ENCODE data around the gene BAIAP3. TPM values are rescaled to one million over a fixed set of nuclear protein-coding genes. Genes with fewer than 3 reads are reported as not detected.

Gene BAIAP3, protein sequence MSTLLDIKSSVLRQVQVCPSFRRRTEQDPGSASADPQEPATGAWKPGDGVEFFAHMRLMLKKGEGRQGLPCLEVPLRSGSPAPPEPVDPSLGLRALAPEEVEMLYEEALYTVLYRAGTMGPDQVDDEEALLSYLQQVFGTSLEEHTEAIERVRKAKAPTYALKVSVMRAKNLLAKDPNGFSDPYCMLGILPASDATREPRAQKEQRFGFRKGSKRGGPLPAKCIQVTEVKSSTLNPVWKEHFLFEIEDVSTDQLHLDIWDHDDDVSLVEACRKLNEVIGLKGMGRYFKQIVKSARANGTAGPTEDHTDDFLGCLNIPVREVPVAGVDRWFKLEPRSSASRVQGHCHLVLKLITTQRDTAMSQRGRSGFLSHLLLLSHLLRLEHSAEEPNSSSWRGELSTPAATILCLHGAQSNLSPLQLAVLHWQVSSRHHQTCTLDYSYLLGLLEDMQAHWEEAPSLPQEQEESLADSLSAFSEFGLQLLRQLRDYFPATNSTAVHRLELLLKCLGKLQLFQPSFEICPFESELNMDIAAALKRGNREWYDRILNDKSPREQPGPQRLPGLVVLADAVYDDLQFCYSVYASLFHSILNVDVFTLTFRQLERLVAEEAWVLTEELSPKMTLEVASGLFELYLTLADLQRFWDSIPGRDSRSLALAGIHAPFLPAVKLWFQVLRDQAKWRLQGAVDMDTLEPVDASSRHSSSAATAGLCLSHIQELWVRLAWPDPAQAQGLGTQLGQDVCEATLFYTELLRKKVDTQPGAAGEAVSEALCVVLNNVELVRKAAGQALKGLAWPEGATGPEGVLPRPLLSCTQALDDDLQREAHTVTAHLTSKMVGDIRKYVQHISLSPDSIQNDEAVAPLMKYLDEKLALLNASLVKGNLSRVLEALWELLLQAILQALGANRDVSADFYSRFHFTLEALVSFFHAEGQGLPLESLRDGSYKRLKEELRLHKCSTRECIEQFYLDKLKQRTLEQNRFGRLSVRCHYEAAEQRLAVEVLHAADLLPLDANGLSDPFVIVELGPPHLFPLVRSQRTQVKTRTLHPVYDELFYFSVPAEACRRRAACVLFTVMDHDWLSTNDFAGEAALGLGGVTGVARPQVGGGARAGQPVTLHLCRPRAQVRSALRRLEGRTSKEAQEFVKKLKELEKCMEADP
- total RNA-seq, result 0.92 and 1.2 TPM in 2 replicates

DNA sequence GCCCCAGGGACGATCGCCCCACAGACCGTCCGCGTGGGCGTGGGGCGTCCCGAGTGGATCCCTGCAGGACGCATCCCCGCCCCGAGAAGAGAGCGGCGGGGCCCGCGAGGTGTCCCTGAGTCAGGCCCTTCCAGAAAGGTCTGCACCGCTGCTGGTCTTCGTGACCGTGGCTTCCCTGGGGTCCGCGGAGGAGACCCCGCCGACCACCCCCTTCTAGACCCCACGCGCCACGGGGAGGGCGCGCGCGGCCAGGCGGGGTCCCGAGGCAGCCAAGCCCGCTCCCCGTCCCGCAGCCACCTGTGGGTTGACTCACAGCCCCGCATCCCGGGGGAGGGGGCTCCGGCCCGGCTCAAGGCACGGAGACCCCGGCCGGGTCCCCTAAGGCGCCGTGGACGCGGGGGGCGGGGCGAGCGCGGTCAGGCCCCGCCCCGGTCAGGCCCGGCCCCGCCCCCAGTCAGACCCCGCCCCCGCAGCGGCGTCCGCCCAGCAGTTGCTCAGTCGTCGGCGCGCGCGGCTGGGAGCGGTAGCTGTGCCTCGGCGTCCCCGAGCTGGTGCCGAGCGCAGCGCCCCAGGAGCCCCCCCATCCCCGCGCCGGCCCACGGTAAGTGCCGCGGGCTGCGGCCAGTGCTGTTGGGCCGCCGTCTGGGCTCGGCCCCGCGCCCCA is at the start of gene BAIAP3:
Gene BAIAP3 (plus strand): TSS at position 497 of the 664 bp plus-strand sequence. CDS start 4,905 bp downstream, outside the sequence.

DNA sequence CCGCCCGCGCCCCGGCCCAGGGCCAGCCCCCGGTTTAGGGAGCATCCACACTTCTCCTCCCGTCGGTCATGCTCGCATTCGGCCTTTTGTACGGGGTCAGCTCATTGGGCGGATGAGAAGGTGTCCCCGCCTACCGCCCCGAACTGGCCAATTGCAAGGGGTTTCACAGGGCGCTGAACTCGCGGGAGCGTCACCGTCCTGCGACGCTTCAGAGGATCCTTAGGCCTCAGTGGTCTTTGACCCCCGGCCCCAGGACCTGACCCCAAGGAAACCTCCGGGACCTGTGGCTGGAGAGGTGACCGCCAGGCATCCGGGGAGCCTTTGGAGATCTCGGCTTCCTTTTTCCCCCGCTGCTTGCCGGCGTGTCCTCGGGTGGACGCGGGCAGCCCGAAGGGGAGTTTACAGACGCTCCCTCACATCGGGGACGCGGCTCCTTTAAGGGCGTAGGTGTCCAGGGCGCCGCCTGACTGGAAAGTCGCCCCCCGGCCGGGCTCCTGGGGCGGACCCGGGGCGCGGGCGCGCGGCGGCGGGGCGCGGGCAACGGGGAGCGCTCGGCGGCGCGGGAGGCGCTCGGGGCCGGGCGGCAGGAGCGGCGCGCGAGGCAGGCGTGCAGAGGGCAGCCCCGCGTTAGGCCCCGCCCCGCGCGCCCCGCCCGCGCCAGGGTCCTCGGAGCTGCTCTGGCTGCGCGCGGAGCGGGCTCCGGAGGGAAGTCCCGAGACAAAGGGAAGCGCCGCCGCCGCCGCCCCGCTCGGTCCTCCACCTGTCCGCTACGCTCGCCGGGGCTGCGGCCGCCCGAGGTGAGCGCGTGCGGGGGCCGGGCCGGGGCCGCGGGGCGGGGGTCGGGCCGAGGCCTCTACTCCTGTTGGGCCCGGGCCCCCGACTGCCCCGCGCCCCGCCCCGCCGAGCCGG is 24.2 kb upstream of the BAIAP3 start, which contains the start of gene UBE2I:
Gene UBE2I (plus strand): TSS at position 660 of the 909 bp plus-strand sequence. CDS start 4,395 bp downstream, outside the sequence.

DNA sequence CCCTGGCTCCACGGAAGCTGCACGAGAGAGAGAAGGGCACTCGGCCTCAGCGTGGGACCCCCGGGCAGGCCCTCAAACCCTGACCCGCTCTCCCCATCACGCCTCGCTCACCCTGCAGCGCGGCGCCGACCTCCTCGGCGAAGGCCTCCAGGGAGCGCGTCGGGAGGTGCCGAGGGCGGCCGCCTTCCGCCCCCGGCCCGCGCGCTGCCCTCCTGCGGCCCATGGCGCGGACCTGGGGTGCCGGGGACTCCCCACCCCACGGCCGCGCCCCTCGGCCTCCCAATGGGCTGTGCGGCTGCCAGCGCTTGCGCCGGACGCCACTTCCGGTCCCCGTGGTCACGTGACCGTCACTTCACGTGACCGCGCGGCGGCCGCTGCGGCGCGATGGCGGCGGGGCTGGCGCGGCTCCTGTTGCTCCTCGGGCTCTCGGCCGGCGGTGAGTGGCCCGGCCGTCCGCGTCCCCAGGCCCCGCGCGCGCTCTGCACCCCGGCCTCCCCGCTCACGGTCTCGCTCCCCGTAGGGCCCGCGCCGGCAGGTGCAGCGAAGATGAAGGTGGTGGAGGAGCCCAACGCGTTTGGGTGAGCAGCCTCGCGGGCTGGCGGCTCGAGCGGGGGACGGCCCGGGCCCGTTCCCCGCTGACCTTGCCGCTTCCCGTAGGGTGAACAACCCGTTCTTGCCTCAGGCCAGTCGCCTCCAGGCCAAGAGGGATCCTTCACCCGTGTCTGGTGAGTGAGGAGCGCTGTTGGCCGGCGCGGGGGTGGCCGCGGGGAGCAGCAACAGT is 18.3 kb downstream of the BAIAP3 start, which contains the start of the genes GNPTG and TSR3:
Gene GNPTG (plus strand): TSS at position 350 of the 781 bp plus-strand sequence. CDS start 35 bp downstream, at position 385.
Gene TSR3 (minus strand): TSS at position 297 of the 781 bp plus-strand sequence. CDS start 74 bp downstream, at position 223.

Other genes starting within 250 kb of the BAIAP3 start
- gene C1QTNF8, start 237.4 kb upstream of the BAIAP3 start, total RNA-seq, result 0.06 and 0.13 TPM in 2 replicates
- gene CACNA1H, start 180.5 kb upstream of the BAIAP3 start, total RNA-seq, result 2.1 and 3.0 TPM in 2 replicates
- gene TPSG1, start 108.4 kb upstream of the BAIAP3 start, total RNA-seq, result not detected in 2 replicates
- not detected in 2 replicates for gene TPSB2, start 103.5 kb upstream of the BAIAP3 start, total RNA-seq
- gene TPSAB1, start 92.9 kb upstream of the BAIAP3 start, total RNA-seq, result not detected in 2 replicates
- gene TPSD1, start 77.6 kb upstream of the BAIAP3 start, total RNA-seq, result not detected in 2 replicates
- 40.8 and 45.3 TPM in 2 replicates for gene UBE2I, start 24.0 kb upstream of the BAIAP3 start, total RNA-seq
- 60.6 and 68.6 TPM in 2 replicates for gene TSR3, start 18.2 kb downstream of the BAIAP3 start, total RNA-seq
- 44.0 and 48.4 TPM in 2 replicates for gene GNPTG, start 18.3 kb downstream of the BAIAP3 start, total RNA-seq
- 4.6 and 6.5 TPM in 2 replicates for gene UNKL, start 81.1 kb downstream of the BAIAP3 start, total RNA-seq
- 16.1 and 18.1 TPM in 2 replicates for gene UQCC4, start 87.1 kb downstream of the BAIAP3 start, total RNA-seq
- not detected in 2 replicates for gene PERCC1, start 97.4 kb downstream of the BAIAP3 start, total RNA-seq
- gene CCDC154, start 110.9 kb downstream of the BAIAP3 start, total RNA-seq, result 0.26 and 0.37 TPM in 2 replicates
- 60.4 and 81.6 TPM in 2 replicates for gene CLCN7, start 141.4 kb downstream of the BAIAP3 start, total RNA-seq
- gene PTX4, start 155.3 kb downstream of the BAIAP3 start, total RNA-seq, result 0.06 TPM in 1 of 2 replicates, not detected in the other
- 9.9 and 15.5 TPM in 2 replicates for gene TELO2, start 159.7 kb downstream of the BAIAP3 start, total RNA-seq
- 60.6 and 93.8 TPM in 2 replicates for gene TMEM204, start 200.0 kb downstream of the BAIAP3 start, total RNA-seq

Measured in aortic smooth muscle cell (primary cell).